ENCODE measurements around the gene EMP3.
"Not testable (repeated sequence)": the region's sequence is repeated elsewhere in the genome, so short reads cannot be mapped to it uniquely, and the experiment has no call there.

EMP3 gene

GRCh38 chr19:48348737-48349136 lies 23.4 kb downstream of the EMP3 start:
- no peak for DNase-seq

- DNase-seq, result no peak
Measured at GRCh38 chr19:48350856-48351255, 25.5 kb downstream of the EMP3 start.

GRCh38 chr19:48351341-48351752 lies 26.0 kb downstream of the EMP3 start:
- peak; percentile 36 to 37 for DNase-seq

- no peak for DNase-seq
Measured at GRCh38 chr19:48353677-48354076, 28.3 kb downstream of the EMP3 start.

GRCh38 chr19:48354332-48354992 lies 29.1 kb downstream of the EMP3 start:
- DNase-seq, result no peak

GRCh38 chr19:48355365-48355954 lies 30.1 kb downstream of the EMP3 start:
- no peak for DNase-seq

- no peak for DNase-seq
Measured at GRCh38 chr19:48359123-48359522, 33.8 kb downstream of the EMP3 start.

GRCh38 chr19:48361912-48362311 lies 36.6 kb downstream of the EMP3 start:
- no peak for DNase-seq

- peak; percentile 95 to 98 for DNase-seq
Measured at GRCh38 chr19:48362716-48363499, 37.6 kb downstream of the EMP3 start.

GRCh38 chr19:48363500-48363809 lies 38.1 kb downstream of the EMP3 start:
- no peak for DNase-seq

GRCh38 chr19:48363810-48364597 lies 38.7 kb downstream of the EMP3 start, which contains the start of the genes SYNGR4 and TMEM143:
TSS of gene SYNGR4 (plus strand) at chr19:48364367. CDS start at chr19:48365843, 1,476 bp downstream.
TSS of gene TMEM143 (minus strand) at chr19:48363940. CDS start at chr19:48363920, 20 bp downstream.
- peak; percentile 100 for DNase-seq

GRCh38 chr19:48364598-48365348 lies 39.4 kb downstream of the EMP3 start:
- no peak for DNase-seq

GRCh38 chr19:48365602-48366001 lies 40.2 kb downstream of the EMP3 start:
- no peak for DNase-seq

GRCh38 chr19:48367855-48368254 lies 42.5 kb downstream of the EMP3 start:
- DNase-seq, result no peak

GRCh38 chr19:48368936-48369335 lies 43.6 kb downstream of the EMP3 start:
- peak; percentile 50 to 67 for DNase-seq

GRCh38 chr19:48370955-48371354 lies 45.6 kb downstream of the EMP3 start:
- no peak for DNase-seq

GRCh38 chr19:48371367-48371766 lies 46.0 kb downstream of the EMP3 start:
- no peak for DNase-seq

GRCh38 chr19:48371771-48372170 lies 46.4 kb downstream of the EMP3 start:
- not testable (repeated sequence) for DNase-seq

- DNase-seq, result peak; percentile 90 to 91
Measured at GRCh38 chr19:48372904-48373303, 47.6 kb downstream of the EMP3 start.

- no peak for DNase-seq
Measured at GRCh38 chr19:48373567-48373966, 48.2 kb downstream of the EMP3 start.

- DNase-seq, result no peak
Measured at GRCh38 chr19:48378194-48378570, 52.8 kb downstream of the EMP3 start.

GRCh38 chr19:48379058-48379457 lies 53.7 kb downstream of the EMP3 start:
- DNase-seq, result no peak

All from NCI-H187 (cell line).